DMS79 treated with DMSO at 0.1 percent for 48 hours (cell line): ENCODE measurements around the gene TMPRSS11D.

ENCODE experiments used
- DNase-seq: peaks from one replicate; lab custom pipeline; 2025; lab: John Stamatoyannopoulos, UW

The TMPRSS11D gene, protein sequence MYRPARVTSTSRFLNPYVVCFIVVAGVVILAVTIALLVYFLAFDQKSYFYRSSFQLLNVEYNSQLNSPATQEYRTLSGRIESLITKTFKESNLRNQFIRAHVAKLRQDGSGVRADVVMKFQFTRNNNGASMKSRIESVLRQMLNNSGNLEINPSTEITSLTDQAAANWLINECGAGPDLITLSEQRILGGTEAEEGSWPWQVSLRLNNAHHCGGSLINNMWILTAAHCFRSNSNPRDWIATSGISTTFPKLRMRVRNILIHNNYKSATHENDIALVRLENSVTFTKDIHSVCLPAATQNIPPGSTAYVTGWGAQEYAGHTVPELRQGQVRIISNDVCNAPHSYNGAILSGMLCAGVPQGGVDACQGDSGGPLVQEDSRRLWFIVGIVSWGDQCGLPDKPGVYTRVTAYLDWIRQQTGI

DNA sequence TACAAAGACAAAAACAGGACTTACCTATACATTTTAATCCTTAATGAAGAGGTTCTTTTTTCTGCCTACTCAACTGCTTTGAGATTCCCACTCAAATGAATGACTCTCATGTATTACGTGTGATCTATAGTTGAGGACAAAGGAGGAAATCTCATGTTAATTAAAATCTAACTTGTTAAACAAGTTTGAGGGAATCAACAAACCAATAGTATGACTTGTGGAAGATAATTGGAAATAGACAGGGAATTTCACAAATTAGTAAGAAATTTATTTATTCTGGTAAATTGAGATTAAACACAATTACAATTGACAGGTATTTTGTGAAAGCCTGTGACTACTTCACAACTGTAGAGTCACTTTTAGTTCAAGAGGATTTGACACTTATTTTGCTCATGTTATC lies at the start of gene TMPRSS11D:
TSS of gene TMPRSS11D (minus strand) at position 101 of the 400 bp plus-strand sequence. CDS start at position 32, 69 bp downstream.
- DNase-seq: no peak

DNA sequence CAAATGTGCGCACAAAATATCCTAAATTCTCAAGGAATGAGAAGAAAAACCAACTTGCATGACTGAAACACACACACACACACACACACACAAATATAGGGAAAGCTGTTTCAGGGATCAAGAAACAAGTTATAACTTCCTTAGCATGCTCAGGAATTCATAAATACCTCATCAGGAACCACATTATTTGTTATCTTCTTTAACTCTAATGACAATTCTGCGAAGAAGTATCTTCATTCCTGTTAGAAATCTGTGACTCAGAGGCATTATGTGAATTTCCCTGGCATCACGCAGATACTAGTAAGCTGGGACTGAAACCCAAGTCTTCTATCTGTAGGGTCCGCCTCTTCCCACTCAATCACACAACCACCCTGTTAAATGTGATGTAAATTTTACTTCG lies 49.2 kb upstream of the TMPRSS11D start:
- DNase-seq: no peak

DNA sequence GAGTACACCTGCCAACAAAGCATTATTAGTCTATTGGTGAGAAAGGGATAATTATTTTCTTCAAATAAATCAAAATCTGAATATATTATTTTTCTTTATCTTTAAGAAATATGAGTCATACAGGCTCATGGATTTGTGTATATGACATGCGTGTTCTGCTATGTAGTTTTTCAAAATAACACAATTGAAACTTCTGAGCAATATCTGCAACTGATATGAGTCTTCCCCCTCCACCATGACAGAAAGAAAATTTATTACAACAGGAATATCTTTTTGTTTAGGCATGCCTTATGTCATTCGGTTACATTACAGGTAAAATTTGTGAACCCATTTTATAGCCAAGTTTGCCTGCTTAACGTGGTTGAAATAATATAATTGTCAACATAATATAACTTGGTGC lies 47.5 kb upstream of the TMPRSS11D start:
- DNase-seq: no peak

DNA sequence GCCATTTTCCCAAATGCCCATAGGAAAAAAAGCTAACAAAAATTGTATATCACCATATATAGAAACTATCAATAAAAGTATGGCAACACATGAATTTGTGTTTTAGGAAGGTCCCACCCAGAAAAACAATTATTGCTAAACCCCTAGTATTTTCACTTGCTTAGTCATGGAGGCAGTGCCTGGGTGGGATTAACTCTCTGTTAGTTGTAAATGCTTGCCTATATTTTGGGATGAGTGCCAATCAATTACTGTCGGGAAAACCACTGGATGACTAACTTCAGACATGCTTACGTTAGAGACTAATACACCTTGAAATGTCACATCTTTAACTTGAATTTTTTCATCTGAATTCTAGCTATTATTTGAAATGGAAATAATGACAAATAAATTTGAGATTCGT lies 45.6 kb upstream of the TMPRSS11D start:
- no peak for DNase-seq

DNA sequence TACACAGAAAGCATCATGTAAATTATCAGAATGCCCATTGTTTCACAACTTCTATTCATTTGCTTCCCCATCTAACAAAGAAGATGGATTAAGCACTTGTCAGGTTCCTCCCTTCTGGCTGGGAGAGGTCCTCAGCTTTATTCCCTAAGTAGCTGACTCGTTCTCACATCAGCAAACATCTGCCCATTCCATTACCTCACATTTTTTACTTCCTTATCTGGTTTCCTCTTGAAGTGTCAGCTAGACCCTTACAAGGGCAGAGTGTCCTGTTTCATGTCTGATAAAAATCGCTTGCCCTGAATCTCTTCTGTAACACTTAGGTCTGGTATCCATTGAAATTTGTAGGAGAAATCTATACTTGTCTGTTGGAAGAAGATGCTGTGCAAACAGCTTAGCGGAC lies 44.7 kb upstream of the TMPRSS11D start:
- DNase-seq: no peak

DNA sequence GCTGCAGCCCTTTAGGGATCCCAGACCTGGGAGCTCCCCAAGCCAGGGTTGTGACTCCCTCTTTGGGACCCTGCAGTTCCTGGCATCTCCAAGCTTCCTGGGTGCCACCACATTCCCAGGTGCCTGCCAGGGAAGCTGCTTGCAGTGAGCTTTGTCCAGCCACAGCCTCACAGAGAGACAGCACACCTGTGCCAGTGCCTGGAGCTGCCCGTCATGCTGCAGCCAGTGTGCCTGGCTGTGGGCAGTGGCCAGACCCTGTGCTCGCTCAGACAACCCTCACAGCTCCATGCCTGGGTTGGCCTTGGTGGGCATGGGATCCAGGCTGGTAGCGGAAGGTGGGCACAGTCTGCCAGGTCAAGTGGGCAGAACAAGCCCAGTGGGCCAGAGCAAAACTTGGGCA lies 43.4 kb upstream of the TMPRSS11D start:
- DNase-seq: no peak

DNA sequence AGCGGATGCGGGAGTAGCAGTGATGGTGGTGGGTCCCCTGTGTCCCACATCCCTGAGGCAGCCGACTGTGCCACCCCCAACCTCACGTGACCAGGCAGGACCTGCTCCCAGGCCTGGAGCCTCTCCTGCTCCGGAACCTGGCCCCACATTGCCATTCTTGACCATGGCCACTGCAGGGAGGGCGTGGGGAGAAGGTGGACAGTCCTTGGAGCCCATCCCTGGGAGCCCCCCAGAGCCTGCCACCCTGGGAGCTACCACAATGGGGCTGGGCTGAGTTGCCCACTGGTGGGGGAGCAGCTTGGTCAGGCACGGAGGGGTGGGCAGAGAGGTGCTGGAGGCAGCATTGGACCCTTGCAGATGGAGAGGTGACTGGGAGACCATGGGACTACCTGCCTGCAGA lies 42.7 kb upstream of the TMPRSS11D start:
- DNase-seq: no peak

DNA sequence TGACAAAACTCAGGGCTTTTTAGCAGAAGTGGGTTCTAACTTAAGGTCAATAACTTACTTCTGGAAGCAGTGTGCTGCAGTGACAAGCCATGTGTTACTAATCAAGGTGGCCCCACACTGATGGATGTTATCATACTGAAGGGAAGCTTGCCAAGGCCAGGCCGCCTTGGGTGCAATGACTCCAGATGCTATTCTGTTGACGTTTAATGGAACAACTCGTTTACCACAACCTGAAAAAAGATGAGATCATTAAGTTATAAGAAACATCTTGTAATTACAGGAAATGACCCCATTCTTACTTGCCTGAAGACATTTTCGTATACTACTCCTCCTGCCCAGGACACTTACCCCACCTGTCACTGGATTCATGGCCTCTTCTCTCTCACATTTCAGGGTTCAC lies 38.9 kb upstream of the TMPRSS11D start:
- no peak for DNase-seq

DNA sequence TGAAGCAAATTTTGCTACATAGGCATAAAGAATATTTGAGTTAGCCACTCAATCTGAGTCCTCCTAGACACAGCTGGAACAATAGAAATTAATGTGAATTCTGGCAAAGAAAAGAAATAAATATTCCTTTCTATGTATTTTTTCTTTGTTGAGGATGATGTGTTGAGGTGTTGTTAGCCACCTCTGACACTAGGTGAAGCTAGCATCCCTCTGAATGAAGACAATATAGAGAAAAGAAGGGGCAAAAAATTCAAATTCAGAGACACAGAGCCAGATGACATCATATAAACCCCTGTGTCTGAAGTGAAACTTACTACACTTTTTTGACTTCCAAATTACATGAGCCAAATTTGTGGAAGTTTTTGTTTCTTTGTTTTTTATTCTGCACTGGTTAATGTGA lies 34.6 kb upstream of the TMPRSS11D start:
- DNase-seq: no peak

DNA sequence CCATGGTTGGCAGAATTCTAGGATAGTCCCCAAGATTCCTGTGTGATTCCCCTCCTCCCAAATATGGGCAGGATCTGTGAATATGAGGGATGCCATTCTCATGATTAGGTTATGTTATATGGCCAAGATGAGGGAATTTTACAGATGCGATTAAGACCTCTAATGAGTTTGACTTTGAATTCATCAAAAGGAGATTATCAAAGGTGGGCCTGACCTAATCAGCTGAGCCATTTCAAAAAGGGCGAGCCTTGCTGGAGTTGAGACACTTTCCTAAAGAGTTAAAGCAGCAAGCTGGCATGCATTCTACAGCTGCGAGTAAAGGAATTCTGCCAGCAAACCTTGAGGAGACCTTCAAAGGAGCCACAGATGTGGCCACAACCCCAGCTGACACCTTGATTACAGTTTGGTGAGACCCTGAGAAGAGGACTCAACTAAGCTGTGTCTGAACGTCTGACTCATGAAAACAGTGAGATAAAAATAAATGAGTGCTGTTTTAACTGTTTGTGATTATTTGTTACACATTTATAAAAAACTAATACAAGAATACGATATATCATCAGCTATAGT lies 31.7 kb upstream of the TMPRSS11D start:
- DNase-seq: no peak

DNA sequence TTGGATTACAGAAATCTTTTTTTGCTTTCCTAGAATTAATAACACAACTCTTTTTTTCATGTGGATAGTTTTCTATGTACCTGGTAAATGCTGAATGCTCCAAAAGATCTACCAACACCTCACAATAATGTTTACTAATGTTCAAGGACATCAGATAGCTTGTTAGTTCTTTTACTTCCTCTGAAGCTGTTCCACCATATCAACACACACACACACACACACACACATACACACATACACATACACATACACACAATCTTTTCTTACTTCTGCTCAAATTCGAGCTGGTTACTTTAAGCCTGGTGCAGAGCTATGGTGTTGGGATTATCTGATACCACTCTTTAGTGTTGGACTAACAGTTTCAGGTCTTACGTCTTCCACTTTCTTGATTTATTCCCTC lies 28.3 kb upstream of the TMPRSS11D start:
- no peak for DNase-seq

DNA sequence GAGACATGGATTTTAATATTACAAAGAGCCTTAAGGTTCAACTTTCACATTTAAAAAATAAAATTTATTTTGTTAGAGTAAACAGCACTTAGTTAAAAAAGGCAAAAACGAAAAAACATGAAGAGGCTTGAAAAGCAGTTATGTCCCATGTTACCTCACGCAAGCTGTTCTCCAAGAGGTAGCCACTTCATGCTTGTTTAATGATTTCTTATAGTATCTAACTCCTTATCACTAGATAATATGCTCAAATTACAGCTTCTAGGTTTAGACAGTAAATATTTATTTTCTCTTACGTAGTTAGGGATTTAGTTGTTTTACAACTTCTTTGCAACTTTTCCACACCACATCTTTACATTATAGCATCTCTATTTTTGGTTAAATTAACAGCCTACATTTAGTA lies 27.8 kb upstream of the TMPRSS11D start:
- no peak for DNase-seq

DNA sequence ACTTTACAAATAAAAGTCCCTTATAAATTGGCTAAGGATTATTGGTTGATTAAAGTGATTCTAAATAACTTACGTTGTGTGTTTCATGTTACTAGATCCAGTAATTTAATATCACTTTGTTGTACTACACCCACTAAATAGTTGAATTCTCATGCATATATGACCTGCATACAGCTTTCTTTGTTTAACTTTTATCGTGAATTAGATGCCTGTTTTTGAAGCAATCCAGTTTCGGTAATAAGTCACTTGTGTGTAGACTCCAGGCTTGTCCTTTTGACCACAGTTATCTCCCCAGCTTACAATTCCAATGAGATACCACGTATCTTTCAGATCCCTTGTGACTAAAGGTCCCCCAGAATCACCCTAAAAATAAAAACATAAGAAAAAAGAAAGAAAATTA lies 27.3 kb upstream of the TMPRSS11D start:
- no peak for DNase-seq

DNA sequence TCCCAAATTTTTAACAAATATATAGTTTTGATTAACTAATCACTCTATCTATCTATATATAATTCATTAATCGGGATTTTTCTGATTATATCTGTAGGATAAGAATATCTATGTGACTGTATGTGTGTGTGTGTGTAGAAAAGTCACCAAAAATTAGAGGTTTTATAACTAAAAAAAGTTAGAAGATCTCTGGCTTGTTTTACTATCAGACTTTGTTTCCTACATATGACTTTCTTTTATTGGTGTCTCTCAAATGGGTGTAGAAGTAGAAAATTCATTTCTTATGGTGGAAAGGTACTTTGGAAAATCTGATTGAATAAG lies 26.7 kb upstream of the TMPRSS11D start:
- no peak for DNase-seq

DNA sequence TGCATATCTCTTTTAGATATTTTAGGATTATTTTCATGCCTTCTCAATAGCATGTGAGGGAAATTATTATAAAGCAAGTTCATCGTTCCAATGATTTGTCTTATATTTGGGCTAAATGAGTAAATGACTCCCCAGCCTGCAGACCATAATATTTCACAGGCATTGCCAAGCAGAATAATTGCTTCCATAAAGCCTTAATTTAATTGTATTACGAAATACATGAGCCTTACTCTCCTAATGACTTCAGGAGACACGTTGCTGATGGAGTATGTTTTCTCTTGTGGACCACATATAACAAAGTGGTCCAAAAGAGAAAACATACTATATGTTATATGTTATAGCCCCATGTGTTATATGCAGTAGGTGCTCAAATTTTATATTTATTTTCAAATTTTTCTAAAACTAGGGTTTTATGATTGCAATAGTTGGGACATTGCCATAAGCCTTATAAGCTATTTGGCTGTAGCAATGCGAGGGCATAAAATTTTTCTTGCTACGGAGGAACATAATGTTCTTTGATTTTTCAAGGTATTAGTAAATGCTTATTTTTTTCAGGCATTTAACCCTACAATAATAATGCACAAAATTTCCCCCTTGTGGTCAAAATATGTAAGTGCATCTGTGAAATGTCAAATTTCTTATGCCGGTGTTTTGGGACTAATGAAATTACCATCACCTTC lies 26.2 kb upstream of the TMPRSS11D start:
- DNase-seq: no peak

DNA sequence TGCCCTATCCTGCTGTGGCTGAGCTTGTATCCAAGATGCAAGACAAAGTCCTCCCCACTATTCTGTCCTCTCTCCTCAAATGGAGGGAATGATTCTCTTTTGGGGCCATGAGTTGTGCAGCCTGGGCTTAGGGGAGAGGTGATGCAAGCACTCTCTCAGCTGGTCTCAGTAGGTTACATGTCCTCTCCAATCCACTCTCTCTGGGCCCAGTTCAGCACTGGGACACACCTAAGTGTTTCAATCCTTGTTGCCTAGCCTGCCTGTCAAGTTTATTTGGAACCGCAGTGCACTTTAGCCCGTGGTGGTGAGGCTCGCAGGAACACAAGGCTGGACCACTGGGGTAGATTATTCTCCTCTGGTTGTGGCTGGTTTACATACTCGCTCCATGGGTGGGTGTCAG lies 23.8 kb upstream of the TMPRSS11D start:
- DNase-seq: no peak

DNA sequence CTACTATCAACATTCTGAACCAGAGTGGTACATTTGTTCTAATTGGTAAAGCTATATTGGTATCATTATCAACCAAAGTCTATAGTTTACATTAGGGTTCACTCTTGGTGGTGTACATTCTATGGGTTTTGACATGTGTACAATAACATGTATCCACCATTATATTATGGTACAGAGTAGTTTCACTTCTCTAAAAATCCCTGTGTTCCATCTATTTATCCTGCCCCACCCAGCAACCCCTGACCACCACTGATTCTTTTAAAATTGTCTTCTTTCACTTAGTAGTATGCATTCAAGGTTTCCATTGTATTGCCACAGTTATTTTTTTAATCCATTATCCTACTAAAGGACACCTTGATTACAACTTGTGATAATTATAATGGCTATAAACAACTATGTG lies 15.3 kb upstream of the TMPRSS11D start:
- no peak for DNase-seq

DNA sequence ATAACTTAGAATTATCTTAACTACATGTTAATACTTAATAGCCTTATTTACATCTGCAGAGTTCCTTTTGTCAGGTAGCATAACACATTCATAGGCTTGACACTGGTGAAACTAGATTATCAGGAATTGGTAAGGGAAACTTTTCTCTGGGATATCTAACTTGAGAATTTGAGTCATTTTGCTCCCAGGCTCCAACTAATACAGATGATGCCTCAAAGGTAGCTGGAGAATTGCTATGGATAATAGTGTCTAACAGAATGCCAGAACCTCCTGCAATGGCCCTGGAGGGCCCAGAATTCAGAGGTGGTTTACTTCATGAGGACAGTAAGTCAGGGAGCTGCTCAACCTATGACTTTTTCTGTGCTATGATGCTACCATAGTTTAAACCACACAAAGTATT lies 13.9 kb upstream of the TMPRSS11D start:
- DNase-seq: no peak

DNA sequence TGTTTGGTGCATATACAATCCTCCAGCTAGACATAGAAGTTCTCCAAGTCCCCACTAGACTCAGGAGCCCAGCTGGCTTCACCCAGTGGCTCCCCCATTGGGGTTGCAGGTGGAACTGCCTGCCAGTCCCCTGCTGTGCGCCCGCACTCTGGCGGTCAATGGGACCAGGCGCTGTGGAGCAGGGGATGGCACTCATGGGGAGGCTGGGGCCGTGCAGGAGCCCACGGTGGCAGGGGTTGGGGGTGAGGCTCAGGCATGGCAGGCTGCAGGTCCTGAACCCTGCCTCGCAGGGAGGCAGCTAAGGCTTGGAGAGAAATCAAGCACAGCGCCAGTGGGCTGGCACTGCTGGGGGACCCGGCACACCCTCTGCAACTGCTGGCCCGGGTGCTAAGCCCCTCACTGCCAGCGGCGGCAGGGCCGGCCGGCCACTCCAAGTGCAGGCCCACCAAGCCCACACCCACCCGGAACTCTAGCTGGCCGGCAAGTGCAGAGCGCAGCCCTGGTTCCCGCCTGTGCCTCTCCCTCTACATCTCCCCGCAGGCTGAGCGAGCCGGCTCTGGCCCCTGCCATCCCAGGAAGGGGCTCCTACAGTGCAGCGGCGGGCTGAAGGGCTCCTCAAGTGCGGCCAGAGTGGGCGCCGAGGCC lies 12.7 kb upstream of the TMPRSS11D start:
- DNase-seq: no peak

DNA sequence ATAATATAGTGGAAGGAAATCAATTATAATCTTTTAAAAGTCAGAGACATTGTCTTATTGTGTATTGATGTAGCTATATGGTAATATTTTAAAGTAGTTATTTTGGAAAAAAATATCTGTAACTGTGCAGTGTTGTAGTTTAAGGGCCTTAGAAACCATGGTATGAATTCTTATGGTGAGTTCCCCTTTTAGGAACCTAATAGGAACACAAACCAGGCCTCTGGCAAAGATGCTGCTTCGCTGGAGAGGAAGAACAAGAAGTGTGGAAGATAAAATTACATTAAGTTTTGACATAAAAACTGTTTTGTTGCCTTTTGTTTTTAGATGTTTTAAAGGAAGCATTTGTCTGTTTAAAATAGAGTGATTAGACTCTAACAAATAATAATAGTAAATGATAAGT lies 10.9 kb upstream of the TMPRSS11D start:
- no peak for DNase-seq

DNA sequence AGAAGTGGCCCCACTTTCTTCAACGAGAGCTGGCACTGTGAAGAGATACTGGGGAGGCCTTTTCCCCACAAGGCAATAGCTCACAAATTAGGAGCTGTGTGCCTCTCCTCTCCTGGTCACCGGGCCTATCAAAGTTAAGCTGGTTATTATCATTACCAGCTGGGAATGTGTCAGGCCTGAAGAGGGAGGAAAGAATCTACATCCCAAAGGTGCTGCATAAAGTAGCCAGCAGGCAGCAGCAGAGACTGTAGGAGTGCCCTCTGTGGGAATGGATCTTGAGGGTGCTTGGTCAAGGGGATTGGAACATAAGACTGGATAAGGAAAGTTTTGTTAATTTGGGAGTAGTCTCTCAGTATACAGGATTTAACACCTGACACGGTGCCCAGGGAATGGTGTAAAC lies 9.1 kb upstream of the TMPRSS11D start:
- DNase-seq: no peak

DNA sequence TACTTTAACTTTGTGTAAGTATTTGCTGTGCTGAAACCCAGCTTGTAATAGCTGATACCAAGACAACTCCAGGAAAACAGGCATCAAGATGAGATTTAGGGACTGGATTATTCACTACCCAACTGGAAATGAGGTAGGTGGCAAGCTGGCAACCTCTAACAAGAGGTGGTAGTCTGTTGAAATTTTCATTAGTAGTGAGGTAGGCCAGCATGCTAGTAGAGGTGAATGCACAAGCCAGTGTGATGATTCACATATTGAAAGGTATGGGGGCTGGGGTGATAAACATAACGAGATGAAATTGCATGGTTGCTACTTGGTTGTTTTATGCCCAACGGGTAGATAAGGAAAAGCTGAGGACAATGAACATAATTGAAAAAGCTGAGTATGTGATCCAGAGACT lies 8.5 kb upstream of the TMPRSS11D start:
- no peak for DNase-seq

DNA sequence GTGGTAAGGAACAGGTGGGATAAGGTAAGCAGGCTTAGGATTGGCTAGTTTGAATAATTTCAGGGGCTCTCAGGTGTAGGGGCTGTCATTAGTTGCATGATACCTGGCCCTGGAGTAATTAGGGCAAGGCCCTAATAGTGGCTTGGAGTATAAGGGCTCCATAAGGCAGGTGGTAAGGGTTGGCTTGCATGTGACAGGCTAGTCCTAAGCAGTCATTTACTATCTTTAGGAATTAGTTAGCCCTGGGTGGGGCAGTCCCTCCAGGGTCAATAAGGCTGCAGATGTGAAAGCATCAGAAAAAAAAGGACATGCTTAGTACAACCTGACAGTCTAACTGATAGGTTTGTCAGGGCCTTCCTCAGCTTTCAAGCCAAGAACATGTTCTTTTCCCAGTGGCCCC lies 7.8 kb upstream of the TMPRSS11D start:
- DNase-seq: no peak
